CD4-positive, alpha-beta T cell treated with Interleukin-15 for 1 hour (primary cell): ENCODE data around the gene ARHGEF16.

Source experiments
- DNase-seq: peaks from one replicate; pipeline ENCODE4 v3.0.0-alpha.2; 2020

ARHGEF16 gene

DNA sequence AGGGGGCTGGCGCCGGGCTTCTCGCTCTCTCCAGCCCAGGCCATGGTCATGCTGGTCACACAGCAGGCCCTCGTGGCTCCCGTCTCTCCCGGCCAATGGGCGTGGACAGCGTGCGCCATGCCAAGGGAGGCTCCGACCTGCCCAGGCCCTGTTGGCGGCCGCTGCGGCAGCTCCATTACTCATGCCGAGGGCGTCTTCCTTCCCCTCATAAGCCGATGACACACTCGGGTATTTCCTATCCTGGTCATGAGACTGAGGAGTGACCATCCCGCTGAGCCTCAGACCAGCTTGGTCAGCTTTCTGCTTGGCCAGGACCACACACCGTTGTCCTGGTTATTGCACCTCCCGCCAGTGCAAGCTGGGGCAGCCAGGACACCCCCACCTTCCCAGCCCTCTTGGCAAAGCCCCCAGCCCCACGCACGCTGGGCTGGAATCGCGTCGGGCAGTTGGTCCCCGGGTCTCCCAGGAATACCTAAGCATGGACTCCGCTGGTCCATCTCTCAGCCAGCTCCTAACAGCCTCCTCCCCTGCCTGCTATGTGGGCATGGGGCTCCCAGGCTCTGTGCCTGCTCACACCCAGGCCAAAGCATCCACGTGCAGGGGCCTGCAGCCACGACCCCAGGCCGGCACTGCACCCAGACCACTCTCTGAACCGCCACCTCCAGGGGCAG is 49.8 kb downstream of the ARHGEF16 start:
- no peak for DNase-seq

DNA sequence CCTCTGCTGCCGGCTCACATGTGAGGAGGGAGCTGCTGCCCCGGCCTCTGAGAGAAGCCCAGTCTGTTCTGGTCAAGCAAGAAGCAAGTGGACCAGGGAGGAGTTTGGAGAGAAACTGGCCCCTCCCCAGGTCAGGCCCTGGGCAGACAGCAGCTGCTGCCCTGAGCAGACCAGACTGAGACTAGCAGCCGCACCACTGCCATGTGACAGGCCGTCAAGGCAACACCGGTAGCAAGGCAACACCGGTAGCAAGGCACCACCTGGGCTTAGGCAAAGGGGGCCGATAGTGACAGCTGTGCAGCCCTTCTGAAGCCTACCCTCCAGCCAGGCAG is 50.3 kb downstream of the ARHGEF16 start:
- DNase-seq, result no peak

DNA sequence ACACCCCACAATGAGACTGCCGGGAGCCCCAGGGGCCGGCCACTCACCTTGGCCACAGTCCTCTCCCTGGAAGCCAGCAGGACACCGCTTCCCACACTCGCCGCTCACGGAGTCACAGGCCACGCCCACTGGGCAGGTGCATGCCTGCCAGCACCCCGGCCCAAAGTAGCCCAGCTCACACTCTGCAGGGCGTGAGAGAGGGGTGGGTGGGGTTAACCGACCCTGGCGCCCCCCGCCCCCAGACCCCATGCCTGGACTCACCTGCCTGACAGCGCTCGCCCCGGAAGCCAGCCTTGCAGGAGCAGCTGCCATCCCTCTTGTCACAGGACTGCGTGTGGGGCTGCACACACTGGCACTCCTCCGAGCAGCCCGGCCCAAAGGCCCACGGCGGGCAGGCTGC is 50.7 kb downstream of the ARHGEF16 start:
- no peak for DNase-seq

DNA sequence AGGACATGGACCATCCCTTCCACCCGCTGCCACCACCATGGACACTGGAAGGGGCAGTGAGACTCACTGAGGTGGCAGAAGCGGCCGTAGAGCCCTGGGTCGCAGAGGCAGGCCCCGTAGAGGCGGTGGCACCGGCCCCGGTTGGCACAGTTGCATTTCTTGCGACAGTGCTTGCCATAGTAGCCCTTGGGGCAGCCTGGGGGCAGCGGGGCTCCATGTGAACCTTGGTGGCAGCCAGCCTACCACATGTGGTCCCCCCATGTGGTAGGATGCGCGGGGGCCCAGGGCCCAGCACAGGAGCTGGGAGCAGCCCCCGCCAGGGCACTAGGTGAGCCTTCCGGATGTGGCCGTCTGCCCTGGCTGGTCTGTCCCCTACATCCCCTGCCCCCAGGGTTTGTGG is 51.6 kb downstream of the ARHGEF16 start:
- no peak for DNase-seq

DNA sequence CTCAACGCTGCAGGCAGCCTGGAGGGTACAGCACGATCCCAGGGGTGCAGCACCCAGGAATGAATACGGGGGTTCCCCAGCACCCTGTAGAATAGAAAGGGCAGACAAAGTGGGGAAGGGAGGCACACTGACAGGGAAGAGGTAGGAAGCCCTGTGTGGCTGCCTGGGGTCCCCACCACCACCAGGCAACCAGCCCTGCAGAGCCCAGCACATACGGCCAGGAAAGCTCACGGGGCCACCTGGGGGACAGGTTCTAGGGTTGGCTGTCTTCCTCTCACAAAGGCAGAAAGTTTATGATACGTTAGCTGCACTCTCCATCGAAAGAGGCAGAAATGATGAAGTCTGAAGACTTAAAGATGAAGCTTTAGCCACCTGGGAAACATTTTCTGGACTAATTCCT is 52.5 kb downstream of the ARHGEF16 start:
- DNase-seq, result no peak

DNA sequence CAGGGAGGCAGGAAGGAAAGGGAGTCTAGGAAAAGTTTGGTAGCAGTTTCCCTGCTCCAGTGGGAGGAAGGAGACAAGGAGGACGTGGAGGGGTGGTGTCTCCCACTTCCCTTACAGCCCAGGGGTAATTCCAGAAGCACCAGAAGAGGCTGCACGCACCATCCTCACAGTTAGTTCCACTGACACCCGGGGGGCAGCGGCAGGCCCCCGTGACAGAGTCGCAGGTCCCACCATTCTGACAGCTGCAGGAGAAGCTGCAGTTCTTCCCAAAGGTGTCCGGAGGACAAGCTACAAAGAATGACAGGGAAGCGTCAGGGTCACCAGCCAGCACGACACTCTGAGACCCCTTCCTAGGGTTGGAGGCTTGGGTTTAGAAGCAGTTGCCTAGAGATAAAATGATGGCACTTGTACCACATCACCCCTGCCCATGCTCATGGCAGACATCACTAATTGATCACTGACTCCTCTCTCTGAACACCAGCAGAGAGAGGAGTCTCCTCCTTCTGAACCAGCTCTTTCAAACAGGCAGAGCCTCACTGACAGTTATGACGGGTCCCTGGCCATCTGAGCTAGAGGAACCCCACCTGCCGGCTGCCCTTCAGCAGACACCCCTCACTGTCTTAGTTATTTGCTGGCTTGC is 53.3 kb downstream of the ARHGEF16 start:
- no peak for DNase-seq

DNA sequence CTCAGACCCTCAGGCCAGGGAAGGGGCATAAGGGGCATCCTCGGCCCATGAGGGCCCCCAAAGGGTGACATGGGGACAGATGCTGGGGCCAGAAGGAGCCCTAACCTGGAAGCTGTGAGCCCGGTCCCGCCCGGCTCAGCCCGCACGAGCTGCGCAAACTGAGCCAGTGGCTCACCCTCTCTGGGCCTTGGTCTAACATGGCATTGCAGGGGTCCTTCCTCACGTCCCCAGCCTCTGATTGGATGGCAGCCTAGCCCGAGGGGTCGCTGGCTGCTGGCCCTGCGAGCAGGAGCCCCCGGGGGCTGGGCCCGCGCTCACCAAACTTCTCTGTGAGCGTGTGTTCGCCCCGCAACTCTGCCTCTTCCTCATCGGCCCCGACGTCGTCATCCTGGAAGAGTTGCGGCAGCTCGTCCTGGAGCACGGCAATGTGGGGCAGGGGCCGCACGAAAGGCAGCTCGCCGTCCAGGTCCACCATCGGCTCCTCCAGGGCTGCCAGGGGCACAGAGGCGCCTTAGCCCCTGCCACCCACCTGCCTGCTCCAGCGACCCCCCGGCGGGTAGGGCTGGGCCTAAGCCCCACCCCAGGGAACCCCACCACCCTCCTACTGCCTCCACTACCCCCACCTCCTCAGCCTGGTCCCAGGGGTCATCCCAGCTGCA is 54.4 kb downstream of the ARHGEF16 start:
- no peak for DNase-seq

DNA sequence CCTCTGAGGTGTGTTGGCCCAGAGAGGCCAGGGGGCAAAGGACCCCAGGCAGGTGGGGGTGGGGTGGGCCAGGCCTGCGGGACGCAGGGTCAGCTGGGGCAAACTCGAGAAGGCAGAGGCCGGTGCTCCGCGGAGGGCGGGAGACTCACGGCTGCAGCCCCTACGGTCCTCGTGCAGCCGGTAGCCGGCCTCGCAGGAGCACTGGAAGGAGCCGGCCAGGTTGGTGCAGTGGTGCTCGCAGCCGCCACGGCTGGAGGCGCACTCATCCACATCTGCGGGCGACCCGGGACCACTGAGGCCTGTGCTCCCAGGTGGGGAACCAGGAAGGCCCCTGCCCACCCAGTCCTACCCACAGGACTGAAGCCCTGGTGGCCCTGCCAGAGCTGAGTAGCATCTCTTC is 55.3 kb downstream of the ARHGEF16 start:
- no peak for DNase-seq

DNA sequence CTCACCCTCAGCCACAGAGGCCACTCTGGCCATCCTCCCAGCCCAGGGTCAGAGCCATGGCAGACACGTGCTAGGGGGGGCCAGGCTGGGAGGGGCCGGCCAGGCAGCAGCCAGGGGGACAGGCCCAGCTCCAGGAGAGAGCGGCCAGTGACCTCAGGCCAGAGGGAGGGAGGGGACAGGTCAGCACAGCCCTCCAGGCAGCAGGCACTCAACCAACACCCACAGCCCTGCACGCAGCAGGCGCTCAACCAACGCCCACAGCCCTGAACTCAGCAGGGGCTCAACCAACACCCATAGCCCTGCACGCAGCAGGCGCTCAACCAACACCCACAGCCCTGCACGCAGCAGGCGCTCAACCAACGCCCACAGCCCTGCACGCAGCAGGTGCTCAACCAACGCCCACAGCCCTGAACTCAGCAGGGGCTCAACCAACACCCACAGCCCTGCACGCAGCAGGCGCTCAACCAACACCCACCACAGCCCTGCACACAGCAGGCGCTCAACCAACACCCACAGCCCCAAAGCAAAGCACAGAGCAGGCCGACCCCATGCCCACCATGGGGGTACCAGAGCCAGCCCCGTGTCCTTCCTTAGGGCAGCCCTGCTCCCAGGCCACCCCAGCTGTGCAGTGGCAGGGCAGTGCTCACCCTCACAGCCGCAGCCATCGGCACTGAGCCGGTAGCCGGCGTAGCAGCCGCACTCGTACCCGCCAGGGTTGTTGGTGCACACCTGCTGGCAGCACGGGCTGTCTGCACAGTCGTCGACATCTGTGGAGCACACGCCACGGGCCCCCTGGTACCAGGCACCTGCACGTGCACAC is 55.9 kb downstream of the ARHGEF16 start:
- no peak for DNase-seq

DNA sequence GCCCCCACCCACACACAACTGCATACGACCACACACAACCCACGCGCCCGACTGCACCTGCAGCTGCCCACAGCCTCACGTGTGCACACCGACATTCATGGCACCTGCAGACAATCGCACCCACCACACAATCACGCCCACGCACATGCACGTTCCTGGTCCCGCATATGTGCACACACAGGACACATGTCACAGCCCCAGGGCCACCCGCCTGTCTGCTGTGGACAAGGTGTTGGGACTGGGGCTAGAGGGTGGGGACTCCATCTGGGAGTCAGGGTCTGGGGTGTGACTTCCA is 56.4 kb downstream of the ARHGEF16 start:
- no peak for DNase-seq

DNA sequence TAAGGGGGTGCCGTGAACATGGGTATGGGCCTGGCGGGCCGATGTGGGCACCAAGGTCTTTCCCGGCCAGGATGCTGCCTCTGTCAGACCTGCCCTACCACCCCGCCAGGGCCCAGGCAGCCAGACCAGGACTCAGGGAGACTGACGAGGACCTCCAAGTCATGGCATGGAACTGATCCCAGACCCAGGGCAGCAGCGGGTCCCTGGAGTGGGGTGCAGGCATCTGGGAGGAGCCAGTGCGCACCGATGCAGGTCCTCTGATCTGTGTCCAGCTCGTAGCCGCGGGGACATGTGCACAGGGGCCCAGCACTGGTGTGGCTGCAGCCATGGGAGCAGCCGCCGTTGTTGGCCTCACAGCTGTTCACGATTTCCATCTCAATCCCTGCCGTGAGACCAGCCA is 56.8 kb downstream of the ARHGEF16 start:
- no peak for DNase-seq

DNA sequence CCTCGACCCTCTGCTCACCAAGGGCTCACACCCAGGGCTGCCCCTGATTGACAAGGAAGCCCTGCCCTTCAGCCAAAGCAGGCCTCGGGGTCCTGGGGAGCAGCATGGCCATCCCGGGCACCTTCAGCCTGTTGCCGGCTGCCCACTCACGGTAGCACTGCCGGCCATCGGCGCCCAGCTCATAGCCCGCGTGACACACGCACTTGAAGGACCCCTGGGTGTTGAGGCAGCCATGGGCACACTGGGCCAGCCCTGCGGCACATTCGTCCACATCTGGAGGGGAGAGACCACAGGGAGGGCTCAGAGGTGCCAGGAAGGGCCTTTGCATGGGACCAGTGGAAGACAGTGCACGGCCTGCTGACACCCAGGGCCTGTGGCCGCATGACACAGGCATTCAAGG is 57.4 kb downstream of the ARHGEF16 start:
- no peak for DNase-seq

DNA sequence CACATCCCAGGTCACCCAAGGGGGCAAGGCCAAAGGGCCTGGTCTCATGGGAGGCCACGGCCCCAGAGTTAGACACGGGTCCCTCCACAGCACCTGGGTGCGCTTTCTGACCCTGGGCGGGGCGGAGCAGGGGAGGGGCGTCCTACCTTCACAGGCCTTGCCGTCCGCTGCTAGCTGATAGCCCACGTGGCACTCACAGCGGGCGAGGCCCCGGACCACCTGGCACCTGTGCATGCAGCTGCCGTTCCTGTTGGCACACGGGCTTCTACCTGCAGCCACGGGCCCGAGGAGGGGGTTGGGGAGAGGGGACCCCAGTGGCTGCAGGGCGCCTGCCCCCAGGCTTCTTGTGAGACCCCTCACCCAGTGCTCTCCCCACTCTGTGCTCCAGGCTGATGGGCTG is 59.9 kb downstream of the ARHGEF16 start:
- DNase-seq, result no peak

DNA sequence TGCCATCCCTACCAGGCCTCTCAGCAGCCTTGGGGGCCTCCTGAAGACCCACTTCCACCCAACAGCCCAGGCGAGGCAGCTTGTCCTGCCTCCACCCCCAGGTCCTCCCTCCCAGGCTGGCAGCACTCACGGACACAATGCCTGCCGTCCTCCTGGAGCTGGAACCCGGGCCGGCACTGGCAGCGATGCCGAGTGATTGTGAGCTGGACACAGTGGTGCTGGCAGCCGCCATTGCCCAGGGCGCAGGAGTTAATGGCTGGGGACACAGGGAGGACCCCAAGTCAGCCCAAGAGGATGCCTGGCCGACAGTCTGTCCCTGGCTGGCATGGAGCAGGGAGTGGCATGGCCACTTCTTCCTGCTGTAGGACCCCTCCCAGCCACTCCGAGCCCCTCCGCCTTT is 60.8 kb downstream of the ARHGEF16 start:
- DNase-seq, result no peak

DNA sequence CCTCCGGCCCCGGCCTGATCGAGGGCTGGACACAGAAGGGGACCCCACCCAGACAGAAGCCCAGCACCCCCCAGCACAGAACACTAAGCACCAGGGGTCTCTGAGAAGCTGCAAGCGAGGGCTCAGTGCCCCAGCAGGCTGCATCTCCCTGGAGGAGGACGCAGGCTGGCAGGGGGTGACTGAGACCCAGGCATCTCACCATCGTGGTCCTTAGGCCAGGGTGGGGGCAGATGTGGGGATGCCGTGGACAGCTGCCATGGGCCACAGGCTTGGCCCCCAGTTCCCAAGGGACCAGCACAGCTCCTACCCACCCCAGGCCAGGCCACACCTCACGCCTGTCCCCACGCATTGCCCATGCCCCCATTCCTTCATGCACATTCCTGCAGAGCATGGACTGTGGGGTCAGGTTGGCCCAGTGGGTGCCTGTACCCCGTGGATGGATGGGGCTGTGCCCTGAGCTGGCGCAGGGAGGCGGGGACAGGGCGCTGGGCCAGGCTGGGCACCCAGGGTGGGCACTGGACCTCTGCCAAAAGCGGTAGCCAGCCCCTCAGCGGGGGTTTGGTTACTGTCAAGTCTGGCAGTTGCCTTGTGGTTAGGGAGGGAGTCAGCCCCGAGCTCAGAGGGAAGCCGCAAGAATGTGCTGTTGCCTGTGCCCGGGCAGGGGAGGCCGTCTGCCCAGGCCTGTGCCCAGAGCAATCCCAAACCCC is 61.5 kb downstream of the ARHGEF16 start:
- no peak for DNase-seq

DNA sequence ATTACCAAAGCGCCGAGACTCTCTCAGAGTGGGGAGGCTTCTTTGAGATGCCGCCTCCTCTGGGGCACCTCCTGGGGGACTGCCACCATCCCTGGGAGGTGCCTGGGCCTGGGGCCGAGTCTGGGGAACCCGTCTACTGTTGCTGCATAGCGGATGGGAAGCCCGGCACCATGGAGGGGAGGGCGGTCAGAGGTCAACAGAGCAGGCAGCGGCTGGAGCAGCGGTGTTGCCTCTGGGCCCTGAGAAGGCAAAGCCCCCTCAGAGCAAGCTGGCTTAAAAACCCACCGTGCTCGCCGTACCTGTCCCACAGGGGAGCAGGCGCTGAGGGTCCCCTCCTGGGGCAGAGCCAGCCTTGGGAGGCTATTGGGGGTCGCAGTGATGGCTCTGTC is 62.0 kb downstream of the ARHGEF16 start:
- DNase-seq, result no peak

DNA sequence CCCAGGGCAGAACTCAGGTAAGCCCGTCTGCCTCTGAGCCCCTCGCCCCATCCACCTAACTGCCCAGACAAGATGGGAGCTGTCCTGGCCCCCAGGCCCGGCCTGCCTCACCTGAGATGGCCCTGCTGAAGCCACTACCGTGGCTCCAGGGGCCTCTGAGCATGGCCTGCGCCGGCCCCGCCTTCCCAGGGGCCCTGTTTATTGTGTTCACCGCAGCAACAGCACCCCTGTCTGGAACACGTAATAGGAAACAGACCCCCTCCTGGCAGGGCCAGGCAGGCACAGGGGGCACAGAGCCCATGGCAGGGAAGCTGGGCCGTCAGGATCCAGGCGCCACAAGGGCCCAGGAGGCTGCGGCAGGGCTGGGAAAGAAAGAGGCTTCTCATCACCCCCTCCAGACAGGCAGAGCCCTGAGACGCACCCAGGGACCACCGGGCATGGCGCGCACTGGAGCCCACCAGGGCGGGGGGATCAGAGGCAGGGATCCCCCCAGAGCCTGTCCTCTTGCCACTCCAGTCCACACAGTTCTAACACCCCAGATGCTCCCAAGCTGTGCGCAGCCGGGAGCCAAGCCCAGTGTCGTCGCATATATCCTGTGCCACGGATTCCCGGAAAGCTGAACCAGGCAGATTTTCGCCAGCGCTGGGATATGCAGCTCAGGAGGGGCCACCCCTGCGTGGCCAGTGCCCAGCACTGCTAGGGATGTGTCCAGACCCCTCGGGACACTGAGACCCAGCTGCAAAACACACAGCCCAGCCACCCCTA is 62.6 kb downstream of the ARHGEF16 start:
- DNase-seq, result no peak

DNA sequence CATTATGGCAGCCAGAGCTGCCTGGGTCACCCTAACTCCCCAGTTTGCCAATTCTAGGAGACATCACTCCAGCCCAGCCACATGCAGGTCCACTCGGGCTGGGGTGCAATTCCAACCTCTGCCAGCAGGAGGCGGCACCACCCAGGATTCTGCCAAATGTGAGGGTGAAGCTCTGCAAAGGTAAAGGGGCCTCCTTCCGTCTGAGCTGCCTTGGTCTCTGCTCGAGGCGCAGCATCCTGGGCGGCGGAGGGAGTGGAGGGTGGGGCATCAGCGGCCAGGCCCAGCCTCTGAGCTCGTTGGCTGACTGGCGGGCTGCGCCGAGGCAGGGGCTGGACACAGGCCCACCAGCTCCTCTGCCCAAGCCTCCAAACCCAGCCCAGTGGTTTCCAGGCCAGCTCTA is 63.8 kb downstream of the ARHGEF16 start:
- no peak for DNase-seq

DNA sequence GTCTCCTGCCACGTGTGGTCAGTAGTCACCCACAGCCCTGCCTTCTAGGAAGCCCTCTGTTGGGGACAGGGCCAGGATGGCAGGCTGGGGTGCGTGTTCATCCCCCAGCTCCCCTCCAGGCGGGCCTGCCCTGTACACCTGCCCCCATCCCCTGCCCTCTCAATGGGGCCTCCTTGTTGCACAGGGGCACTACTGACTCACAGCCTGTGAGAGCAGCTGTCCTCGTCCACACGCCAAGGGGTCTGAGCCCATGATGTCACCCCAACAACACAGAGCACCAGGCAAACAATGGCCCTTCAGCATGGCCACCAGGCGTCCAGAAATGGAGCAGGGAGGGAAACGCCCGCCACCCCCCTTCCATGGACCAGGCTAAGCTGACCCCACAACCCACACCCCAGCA is 64.3 kb downstream of the ARHGEF16 start:
- DNase-seq, result no peak

DNA sequence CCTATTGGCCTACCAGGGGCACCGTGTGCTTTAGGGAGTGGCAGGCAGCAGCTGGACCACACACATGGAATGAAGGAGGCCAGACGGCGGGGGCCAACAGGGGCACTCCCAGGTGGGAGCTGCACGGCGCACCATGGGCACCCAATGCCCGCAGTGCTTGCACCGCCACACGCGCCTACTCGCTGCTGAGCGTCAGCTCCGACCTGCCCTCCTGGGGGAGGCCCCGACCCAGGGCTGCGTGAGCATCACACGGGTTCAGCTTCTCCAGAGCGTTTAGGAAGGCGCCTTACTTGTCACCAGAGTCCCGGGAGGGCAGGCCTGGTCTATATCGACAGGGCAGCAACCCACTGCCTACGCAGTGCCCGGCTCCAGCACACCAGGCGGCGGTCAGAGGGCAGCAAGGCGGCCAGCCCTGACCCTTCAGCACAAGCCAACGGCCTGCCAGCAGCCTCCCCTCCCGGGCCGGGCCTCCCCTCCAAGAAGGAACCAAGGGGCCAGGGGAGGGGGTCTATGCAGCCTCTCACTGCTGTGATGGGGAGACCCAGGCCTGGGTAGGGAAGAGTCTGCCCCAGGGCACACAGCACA is 64.9 kb downstream of the ARHGEF16 start:
- no peak for DNase-seq

DNA sequence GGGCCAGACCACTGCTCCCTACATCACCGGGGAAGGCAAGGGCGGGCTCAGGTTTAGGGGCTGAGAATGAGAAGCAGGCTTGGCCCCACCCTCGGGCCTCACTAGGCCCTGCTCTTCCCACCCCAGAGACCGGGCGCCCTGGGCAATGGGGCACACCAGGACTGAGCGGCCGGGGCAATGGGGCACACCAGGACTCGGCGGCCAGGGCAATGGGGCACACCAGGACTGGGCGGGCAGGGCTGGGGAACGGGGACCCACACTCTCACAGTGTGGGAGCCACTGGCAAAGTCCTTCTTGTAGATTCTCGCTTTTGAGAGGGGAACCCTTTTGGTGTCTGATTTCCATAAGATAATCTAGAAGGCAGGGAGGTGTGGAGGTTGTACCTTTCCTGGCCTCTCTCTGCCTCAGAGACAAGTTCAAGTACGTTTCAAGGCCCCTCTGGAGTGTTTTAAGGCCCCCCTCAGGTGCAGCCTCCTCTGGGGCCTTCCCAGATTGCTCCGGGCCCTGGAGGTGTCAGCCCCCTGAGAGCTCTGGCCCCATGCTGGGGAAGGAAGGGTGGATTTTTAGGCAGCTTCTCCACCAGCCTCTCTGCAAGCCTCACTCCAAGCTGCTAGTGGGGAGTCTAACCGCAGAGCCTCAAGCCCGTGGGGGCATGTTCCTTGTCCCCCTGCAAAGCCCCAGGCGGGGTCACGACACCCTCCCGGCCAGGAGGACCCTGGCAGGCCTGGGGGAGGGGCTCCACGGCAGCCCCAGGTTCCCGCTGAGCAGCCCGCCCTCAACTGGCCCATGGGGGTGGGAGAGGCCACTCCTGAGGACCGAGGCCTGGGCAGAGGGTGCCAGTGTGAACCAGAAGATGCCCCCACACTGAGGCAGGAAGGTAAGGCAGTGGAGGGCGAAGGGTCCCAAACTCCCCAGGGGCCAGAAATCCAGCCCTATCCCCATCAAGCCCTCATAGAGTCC is 66.2 kb downstream of the ARHGEF16 start:
- DNase-seq, result no peak
